NCI-H2227 treated with DMSO at 0.1 percent for 48 hours (cell line): ENCODE measurements around the gene RBM19.
"Not testable (repeated sequence)": the region's sequence is repeated elsewhere in the genome, so short reads cannot be mapped to it uniquely, and the experiment has no call there.

Experiments
- DNase-seq: peaks from one replicate; lab custom pipeline; 2025; lab: John Stamatoyannopoulos, UW

RBM19 gene, protein sequence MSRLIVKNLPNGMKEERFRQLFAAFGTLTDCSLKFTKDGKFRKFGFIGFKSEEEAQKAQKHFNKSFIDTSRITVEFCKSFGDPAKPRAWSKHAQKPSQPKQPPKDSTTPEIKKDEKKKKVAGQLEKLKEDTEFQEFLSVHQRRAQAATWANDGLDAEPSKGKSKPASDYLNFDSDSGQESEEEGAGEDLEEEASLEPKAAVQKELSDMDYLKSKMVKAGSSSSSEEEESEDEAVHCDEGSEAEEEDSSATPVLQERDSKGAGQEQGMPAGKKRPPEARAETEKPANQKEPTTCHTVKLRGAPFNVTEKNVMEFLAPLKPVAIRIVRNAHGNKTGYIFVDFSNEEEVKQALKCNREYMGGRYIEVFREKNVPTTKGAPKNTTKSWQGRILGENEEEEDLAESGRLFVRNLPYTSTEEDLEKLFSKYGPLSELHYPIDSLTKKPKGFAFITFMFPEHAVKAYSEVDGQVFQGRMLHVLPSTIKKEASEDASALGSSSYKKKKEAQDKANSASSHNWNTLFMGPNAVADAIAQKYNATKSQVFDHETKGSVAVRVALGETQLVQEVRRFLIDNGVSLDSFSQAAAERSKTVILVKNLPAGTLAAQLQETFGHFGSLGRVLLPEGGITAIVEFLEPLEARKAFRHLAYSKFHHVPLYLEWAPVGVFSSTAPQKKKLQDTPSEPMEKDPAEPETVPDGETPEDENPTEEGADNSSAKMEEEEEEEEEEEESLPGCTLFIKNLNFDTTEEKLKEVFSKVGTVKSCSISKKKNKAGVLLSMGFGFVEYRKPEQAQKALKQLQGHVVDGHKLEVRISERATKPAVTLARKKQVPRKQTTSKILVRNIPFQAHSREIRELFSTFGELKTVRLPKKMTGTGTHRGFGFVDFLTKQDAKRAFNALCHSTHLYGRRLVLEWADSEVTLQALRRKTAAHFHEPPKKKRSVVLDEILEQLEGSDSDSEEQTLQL

DNA sequence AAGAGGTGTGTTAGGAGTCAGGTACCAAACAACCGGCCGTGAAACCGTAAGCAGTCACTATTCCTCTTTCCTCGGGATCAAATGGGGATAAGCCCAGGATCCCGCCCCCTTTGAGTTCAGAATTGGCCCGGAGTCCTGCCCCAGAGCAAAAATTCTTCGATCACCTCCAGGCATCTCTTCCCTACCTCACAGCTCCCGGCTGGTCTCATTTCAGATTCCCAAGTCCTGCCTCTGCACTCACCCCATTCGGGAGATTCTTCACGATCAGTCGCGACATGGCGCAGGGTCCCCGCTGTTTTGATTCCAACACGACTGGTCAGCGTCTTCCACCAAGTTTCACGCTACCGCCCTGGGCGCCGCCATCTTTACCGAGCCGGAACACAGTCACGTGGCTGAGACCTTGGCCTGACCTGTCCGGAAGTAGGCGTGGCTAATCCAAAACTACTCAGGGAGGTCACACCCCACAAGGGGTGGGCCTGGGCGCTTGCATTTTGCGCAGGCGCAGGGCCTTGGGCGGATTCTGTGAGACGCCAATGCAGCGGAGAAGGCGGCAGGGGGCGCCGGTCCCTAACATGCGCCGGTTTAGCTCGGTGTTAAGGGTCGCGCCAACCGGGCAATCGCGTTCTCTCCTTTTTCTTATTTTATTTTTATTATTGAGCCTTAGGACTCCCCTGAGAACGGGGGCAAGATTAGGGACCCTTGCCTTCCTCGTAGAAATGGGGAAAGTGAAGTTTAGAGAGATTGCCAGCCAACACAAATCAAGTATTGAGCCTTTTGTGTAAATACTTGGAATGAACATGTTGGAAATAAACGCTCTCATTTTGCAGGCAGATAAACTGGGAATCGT lies at the start of gene RBM19:
Gene RBM19 (minus strand): TSS at position 375 of the 847 bp plus-strand sequence. CDS start 98 bp downstream, at position 277.
- peak; percentile 96 for DNase-seq

DNA sequence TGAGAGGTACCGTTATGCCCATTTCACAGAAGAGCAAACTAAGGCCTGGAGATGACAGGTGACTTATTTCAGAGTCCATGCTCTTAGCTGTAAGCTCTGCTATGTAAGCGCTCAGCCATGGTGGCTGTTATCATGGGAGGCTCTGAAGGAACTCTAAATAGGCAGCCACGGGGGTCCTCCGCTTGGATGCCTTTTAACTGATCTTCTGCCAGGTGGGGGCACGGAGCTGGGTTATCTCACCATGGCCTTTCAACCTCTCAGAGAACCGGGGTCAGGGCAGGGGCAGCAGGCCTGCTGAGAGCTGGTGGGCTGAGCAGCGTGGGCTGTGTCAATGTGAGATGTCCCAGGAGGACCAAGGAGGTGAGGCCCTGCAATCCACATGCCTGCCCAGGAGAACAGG lies 49.7 kb upstream of the RBM19 start:
- no peak for DNase-seq

DNA sequence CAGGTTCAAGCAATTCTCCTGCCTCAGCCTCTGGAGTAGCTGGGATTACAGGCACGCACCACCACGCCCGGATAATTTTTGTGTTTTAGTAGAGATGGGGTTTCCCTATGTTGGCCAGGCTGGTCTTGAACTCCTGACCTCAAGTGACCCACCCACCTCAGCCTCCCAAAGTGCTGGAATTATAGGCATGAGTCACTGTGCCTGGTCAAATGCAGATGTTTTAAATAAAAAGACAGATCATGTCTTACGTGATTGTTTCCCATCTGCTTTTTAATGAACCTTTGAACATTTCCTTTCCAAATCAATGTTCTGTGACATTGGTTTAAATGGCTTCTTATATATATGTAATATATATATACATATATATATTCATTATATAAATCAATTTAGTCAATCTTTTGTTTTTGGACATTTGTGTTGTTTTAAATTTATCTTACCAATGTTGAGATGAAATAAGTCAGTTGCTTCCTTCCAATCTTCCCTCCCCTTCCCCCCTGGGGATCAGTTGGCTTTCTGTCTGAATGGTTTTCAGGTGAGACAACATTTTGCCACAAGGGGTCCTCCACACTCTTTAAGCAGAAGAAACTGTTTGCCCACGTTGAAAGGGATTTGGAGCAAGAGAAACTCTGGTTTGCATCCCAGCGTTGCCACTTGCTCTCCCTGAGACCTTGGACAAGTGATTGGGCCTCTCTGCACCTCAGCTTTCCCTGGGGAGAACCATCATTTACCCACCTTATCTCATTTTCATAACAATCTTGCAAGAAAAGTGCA lies 47.6 kb upstream of the RBM19 start:
- no peak for DNase-seq

DNA sequence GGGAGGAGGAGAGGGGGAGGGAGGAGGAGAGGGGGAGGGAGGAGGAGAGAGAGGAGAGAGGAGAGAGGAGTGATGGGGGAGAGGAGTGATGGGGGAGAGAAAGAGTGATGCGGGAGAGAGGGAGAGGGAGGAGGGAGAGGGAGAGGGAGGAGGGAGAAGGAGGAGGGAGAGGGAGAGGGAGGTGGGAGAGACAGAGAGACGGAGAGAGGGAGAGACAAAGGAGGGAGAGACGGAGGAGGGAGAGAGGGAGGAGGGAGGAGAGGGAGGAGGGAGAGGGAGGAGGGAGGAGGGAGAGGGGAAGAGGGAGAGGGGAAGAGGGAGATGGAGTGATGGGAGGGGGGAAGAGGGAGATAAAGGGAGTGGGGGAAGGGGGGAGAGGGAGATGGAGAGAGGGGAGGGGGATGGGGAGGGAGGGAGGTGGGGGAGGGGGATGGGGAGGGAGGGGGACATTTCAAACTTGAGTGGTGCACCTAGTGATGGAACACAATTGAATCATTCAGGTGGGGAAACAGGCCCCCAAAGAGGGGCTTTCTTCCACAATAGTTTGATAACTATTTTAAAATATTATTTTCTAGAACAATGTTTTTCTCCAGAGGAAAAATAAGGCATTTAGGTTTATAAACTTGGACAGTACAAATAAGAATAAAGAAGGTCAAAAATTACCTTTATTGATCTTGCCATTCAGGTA lies 46.8 kb upstream of the RBM19 start:
- DNase-seq = no peak

DNA sequence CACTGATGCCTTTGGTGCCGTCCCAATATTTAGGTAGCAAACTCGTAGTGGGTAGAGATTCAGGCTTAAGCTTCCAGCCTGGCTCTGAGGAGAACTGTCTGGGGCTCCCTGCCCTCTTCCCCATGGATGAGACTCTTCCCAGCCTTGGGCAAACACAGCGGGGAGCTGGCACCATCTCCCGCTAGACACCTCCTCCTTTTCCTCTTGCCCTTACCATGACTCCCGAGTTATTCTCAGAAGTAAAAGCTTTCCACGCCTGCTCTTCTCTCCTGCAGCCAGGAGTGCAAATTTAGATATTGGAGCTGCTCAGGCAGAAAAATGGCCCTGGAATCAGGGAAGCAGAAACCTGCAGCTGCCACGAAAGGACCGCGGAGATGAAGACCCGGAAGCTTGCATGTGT lies 45.6 kb upstream of the RBM19 start:
- no peak for DNase-seq

DNA sequence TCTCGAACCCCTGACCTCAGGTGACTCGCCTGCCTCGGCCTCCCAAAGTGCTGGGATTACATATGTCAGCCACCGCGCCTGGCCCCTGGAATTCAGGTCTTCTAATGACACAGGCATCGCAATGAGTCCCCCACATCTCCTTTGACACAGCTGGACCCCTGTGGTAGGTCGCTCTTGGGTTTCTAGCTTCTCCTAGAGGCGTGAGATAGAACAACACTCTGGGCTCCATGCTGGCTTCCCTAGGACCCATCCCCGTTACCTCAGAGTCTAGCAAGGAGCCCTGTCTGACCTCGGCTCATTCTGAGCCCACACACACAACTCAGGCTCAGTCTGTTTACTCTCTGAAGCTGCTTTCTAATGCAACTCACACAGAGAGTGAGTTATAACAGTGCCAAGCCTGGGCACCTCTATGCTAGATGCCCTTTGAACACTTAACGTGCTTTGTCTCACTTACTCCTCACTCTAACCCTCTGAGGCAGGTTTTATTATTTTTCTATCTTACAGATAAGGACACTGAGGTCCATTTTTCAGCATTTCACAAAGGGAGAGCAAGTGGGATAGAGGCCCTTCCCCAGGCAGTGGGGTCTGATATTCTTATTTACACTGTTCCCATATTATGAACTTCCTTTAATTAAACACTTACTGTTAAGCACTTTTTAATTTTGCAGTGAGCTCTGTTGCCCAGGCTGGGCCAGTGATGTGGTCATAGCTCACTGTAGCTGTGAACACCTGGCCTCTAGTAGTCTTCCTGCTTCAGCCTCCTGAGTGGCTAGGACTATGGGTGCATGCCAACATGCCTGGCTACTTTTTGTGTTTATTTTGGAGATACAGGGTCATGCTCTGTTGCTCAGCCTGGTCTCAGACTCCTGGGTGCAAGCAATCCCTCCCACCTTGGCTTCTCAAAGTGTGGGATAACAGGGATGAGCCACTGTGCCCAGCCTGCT lies 40.6 kb upstream of the RBM19 start:
- DNase-seq = no peak

DNA sequence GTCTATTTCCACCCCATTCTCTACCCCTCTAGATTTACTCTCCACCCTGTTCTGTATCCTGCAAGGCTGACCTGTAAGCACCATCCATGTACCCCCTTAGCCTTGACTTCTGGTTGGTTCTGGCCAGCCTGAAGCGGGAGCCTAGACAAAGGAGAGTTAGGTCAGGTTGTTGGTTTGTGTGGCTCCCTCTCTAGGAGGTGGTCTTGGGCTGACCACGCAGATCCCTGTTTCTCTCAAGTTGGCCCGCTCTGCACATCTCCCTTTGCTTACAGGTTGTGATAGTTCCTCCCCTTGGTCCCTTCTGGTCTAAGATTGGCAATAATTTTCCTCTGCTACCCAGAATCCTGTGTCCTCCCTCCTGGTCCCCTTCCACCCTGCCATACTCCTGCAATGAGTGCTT lies 38.3 kb upstream of the RBM19 start:
- no peak for DNase-seq

DNA sequence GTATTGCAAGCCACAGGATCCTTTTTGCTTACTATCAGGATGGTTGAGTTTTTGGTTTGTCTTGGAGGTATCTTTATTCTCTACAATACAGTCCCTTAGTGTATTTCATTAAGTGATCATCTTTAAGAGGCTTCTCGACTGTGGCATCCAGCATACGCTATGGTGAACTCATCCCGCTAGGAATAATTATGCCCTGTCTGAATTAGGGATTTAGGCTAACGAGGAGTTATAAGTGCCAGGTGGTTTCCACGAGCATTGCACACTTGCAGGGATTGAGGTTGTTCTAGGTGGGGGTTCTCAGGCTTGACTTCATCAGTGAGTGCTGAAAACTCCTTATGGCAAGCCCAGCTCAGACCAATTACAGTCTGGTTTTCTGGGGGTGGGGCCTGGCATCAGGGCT lies 37.2 kb upstream of the RBM19 start:
- no peak for DNase-seq

DNA sequence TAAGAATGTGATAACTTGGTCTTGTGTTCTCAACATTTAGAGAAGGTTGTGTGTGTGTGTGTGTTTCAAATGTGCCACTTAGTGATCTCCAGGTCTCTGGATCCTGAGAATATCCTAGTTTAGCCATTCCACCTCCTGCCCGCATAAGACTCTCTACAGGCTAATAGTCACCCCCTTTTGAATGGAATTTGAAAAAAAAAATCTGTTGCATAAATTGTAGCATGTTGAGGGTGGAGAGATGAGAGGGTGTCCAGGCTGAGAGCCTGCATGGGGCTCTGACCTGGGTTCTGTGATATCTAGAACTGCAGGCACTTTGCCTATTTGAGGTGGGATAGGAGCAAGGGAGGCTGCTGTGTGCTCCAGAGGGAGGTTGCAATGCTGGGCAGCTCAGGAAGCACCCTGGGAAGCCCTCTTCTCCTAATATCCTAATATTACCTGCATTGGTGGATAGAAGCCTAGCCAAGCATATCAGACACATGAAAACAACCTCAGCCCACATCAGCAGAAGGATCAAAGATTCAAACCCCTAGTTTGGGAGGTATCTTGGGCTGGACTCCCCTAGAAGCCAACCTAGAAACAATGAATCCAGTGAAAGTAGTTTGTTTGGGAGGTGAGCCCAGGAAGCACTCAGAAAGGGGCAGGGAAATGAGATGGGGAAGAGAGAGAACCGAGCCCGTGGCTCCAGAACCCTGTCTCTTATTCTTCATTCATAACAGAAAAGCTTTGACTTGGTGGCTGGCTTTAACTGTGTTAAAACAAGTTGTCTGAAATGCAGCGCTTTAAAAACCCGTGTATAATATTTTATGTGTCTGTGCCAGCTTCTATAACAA lies 35.6 kb upstream of the RBM19 start:
- no peak for DNase-seq

DNA sequence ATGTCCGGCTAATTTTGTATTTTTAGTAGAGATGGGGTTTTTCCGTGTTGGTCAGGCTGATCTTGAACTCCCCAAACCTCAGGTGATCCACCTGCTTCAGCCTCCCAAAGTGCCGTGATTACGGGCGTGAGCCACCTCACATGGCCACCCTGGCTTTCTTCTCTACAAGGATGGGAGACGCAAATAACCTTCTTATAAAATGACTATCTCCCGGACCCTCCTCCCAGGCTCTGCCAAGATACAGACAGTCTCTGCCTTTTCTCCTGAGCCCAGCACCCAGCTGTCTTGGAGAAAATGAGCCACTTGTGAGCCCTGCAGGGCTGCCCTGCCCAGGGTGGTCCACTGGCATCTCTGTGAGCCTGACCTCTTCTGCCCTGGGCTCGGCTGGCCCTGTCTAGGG lies 34.7 kb upstream of the RBM19 start:
- no peak for DNase-seq

DNA sequence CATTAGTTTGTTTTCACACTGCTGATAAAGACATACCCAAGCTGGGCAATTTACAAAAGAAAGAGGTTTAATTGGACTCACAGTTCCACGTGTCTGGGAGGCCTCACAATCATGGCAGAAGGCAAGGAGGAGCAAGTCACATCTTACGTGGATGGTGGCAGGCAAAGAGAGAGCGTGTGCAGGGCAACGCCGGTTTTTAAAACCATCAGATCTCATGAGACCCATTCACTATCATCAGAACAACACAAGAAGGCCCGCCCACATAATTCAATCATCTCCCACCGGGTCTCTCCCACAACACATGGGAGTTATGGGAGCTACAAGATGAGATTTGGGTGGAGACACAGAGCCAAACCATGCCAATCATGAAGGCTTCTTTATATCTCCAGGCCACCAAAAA lies 34.1 kb upstream of the RBM19 start:
- DNase-seq = not testable (repeated sequence)

DNA sequence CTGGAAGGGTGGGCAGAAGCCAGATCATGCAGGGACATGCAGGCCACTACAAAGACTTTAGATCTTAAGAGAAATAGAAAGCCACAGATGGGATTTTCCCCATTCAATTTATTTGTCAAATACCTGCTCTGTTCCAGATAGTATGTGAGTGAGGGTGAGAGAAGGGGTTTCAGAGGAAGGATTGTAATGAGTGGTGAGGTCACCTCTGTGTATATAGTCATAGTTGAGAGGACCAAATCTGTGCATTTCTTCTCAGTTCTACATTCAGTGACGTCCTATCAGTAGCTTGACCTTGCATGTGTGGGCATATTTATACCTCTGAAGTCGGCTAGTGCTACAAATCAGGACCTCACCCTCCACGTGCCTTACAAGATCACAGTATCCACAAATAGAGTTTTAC lies 31.2 kb upstream of the RBM19 start:
- DNase-seq = no peak

DNA sequence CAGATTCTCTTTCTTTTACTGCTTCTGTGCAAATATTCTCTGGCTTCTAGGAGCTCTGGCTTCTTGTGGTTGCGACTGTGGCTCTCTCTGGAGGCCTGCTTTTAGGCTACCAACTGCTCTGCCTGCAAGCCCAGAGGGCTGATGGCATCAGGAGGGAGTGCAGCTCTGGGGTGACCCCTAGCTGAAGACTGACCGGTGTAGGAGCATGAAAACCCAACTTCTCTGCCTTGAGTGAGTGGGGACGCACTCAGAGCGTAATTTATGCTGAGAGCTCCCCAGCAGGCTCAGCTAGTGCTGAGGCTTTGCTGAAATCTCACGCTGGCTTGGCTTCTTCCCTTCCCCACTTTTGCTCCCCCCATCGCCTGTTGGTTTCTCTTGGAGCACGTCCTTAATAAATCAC lies 29.9 kb upstream of the RBM19 start:
- no peak for DNase-seq

DNA sequence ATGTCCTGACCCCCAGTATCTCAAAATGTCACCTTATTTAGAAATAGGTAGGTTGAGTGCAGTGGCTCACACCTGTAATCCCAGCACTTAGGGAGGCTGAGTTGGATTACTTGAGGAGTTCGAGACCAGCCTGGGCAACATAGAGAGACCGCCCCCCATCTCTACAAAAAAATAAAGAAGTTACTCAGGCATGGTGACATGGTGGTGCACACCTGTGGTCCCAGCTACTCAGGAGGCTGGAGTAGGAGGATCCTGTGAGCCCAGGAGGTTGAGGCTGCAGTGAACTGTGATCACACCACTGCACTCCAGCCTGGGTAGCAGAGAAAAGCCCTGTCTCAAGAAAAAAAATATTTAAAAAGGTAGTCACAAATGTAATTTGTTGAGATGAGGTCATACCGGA lies 27.9 kb upstream of the RBM19 start:
- no peak for DNase-seq

DNA sequence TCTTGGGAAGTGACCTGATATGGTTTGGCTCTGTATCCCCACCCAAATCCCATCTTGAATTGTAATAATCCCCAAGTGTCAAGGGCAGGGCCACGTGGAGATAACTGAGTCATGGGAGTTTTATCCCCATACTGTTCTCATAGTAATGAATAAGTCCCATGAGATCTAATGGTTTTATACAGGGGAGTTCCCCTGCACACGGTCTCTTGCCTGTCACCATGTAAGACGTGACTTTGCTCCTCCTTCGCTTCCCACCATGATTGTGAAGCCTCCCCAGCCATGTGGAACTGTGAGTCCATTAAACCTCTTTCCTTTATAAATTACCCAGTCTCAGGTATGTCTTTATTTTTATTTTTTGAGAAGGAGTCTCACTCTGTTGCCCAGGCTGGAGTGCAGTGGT lies 26.6 kb upstream of the RBM19 start:
- not testable (repeated sequence) for DNase-seq

DNA sequence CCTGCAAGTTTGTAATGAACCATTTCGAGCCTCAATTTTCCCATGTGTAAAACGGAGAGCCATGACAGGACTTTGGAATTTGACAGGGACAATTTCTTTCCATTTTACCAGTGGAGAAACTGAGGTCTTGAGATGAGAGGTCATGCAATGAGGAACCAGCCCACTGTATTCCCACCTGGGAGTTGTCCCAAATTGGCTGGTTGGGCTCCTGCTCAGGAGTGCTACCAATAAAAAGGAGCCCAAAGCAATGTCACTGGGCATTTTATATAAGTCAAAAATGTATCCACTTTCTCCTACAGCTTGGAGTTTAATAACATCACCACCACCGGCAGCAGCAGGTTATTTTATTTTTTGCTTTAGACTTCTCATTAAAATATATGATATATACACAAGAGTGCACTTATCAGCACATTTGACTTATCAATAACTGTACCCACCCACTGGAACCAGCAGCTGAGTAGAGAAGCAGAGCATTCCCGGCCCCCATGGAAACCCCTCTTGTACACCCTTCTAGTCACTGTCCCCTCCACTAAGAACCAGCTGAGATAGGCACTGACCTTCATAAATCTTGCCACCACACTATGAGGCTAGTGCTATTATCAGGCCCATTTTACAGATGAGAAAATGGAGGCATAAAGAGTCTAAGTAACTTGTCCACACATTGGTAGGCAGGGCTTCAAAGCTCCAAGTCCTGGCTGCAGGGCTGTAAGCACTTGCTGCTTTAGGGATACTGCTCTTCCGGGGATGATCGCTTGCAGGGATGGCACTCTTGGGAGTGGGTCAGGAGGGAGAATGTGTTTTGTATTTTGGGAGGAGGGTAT lies 25.3 kb upstream of the RBM19 start:
- no peak for DNase-seq
